Stomach (tissue), 9 donors: Measurements from ENCODE around the gene ELMO1. TPM values are rescaled to one million over a fixed set of nuclear protein-coding genes. Genes with fewer than 3 reads are reported as not detected.

Experiments
- DNase-seq, 2 donors: peaks; one replicate each; pipeline versions ENCODE4 v3.0.0 to v3.0.0-alpha.2; 2013 to 2019
- H3K27ac ChIP-seq, 5 donors: fragments of 200-600 bp in 4 of 5; sonication (generic) in 4 of 5; one replicate each; pipeline ENCODE4 v1.5.1; 2013 to 2019; ENCODE audit warnings: mild to moderate bottlenecking in 1 of 5, moderate library complexity in 1 of 5
- H3K27me3 ChIP-seq, 3 donors: fragments of 200-600 bp; sonication (generic); one replicate each; pipeline ENCODE4 v1.5.1; 2017 to 2019; ENCODE audit warnings: mixed run types in 1 of 3
- H3K36me3 ChIP-seq, 4 donors: fragments of 200-600 bp; sonication (generic); 1 replicate in 3 of 4; 2 replicates in 1 of 4; pipeline ENCODE4 v1.5.1; 2016 to 2019
- H3K4me1 ChIP-seq, 4 donors: fragments of 200-600 bp; sonication (generic); one replicate each; pipeline ENCODE4 v1.5.1; 2016 to 2019
- H3K4me3 ChIP-seq, 4 donors: fragments of 200-600 bp; sonication (generic) in 3 of 4; one replicate each; pipeline ENCODE4 v1.5.1; 2016 to 2019; ENCODE audit warnings: mild to moderate bottlenecking in 1 of 4
- H3K9me3 ChIP-seq, 4 donors: fragments of 200-600 bp; sonication (generic); one replicate each; pipeline ENCODE4 v1.5.1; 2016 to 2019
- CTCF ChIP-seq, 7 experiments: fragments of 450-650 bp in 4 of 7; fragments of 200-600 bp in 3 of 7; sonication (generic) in 3 of 7; IDR thresholded peaks; one replicate each; pipeline ENCODE4 v1.5.1; 2016 to 2019; ENCODE audit warnings: antibody characterized with exemption in 7 of 7, control low read depth in 2 of 7, mild to moderate bottlenecking in 1 of 7
- EP300 ChIP-seq: sonication (generic); formaldehyde crosslinking; IDR thresholded peaks from one replicate; pipeline ENCODE4 v1.6.1; 2017; ENCODE audit warnings: antibody characterized with exemption
- POLR2A ChIP-seq, 4 donors: fragments of 450-650 bp; IDR thresholded peaks; one replicate each; pipeline ENCODE4 v1.6.1; 2016; ENCODE audit warnings: antibody characterized with exemption in 4 of 4, control low read depth in 2 of 4, mild to moderate bottlenecking in 1 of 4, moderate library complexity in 1 of 4
- POLR2AphosphoS5 ChIP-seq, 3 donors: sonication (generic); formaldehyde crosslinking; IDR thresholded peaks; one replicate each; pipeline ENCODE4 v1.6.1; 2016; ENCODE audit warnings: antibody characterized with exemption in 3 of 3
- WGBS, 5 donors: extraction: QIAGEN DNeasy Blood & Tissue Kit in 3 of 5; methylation state at CpG; one replicate each; pipeline versions ENCODE4 v1.1.5 to v1.1.7; 2013 to 2018; 5-methylcytosine and 5-hydroxymethylcytosine counted together
- intact Hi-C: fragments of 100-400 bp; cut with DNase I; formaldehyde crosslinking; loops from one replicate; pipeline ENCODE4 v1.15.1; 2023; ENCODE audit warnings: low total_unique reads
- polyA plus RNA-seq, 3 donors: library from polyadenylated mRNA; stranded (reverse); fragments of 200-250 nt; gene quantifications; one replicate each; pipeline ENCODE4 v1.2.3, GENCODE V29; 2013
- total RNA-seq, 5 donors: library from RNA; depleted of rRNA; stranded (reverse); fragments of >200 nt; gene quantifications; one replicate each; pipeline versions ENCODE4 v1.1.0 to v1.2.3, GENCODE V29; 2014 to 2016
- donor health status: healthy with polysubstance abuse.
- donor health status: Bipolar disorder and iron deficiency.
- donor health status: healthy.

ELMO1 gene
- total and polyA plus RNA-seq, 8 donors, result 4.1 to 117 (median 44.8) TPM

- 85 to 91% (median 89%) methylated on average over 4 of the region's 4 CpGs for WGBS, 5 donors
- peaks cover 0 to 6% (median 2%) of the 10 kb centered on the region in 4 donors for H3K9me3 ChIP-seq
- no peak overlapping the region for H3K27ac ChIP-seq
- TF ChIP-seq EP300 (no peak), POLR2A (IDR thresholded peaks at IDR 0.05) (no peak), POLR2AphosphoS5 (IDR thresholded peaks at IDR 0.05) (no peak), CTCF (IDR thresholded peaks at IDR 0.05) (no peak)
- intact Hi-C loops, result no loop called here
- no peaks in the 10 kb centered on the region for H3K36me3 ChIP-seq
- H3K4me1 ChIP-seq, result peaks cover 0 to 7% (median 2%) of the 10 kb centered on the region in 4 donors
- DNase-seq, result no peak
- H3K4me3 ChIP-seq, result no peak overlapping the region
- no peaks in the 10 kb centered on the region for H3K27me3 ChIP-seq
Observed at GRCh38 chr7:36919738-36920137, 528.9 kb downstream of the ELMO1 start.

- Histone ChIP-seq H3K4me3 (no peak overlapping the region), H3K27ac (no peak overlapping the region), H3K9me3 (peaks cover 0 to 6% (median 2%) of the 10 kb centered on the region in 4 donors), H3K36me3 (no peaks in the 10 kb centered on the region), H3K27me3 (no peaks in the 10 kb centered on the region), H3K4me1 (peaks cover 0 to under 1% (median 0%) of the 10 kb centered on the region in 4 donors)
- 95 to 99% (median 97%) methylated on average over 2 of the region's 2 CpGs for WGBS, 5 donors
- DNase-seq, result no peak
- intact Hi-C loops, result no loop called here
- TF ChIP-seq POLR2A (IDR thresholded peaks at IDR 0.05), result no peak
- TF ChIP-seq EP300, result no peak
- no peak for TF ChIP-seq POLR2AphosphoS5 (IDR thresholded peaks at IDR 0.05)
- TF ChIP-seq CTCF (IDR thresholded peaks at IDR 0.05), result no peak
Observed at GRCh38 chr7:36918591-36918990, 530.1 kb downstream of the ELMO1 start.

- TF ChIP-seq POLR2A (IDR thresholded peaks at IDR 0.05), result no peak
- TF ChIP-seq EP300, result no peak
- no peak for TF ChIP-seq POLR2AphosphoS5 (IDR thresholded peaks at IDR 0.05)
- no peak for TF ChIP-seq CTCF (IDR thresholded peaks at IDR 0.05)
- H3K36me3 ChIP-seq, result no peaks in the 10 kb centered on the region
- H3K27ac ChIP-seq, result no peak overlapping the region
- no peak overlapping the region for H3K4me3 ChIP-seq
- intact Hi-C loops, result no loop called here
- H3K27me3 ChIP-seq, result no peaks in the 10 kb centered on the region
- no peak for DNase-seq
- H3K4me1 ChIP-seq, result no peaks in the 10 kb centered on the region
- peaks cover 0 to 6% (median 2%) of the 10 kb centered on the region in 4 donors for H3K9me3 ChIP-seq
Observed at GRCh38 chr7:36916619-36917018, 532.0 kb downstream of the ELMO1 start.

- Histone ChIP-seq H3K36me3 (no peaks in the 10 kb centered on the region), H3K4me1 (no peaks in the 10 kb centered on the region), H3K9me3 (peaks cover 0 to 4% (median 2%) of the 10 kb centered on the region in 4 donors), H3K4me3 (no peak overlapping the region), H3K27me3 (no peaks in the 10 kb centered on the region), H3K27ac (no peak overlapping the region)
- 59 to 83% (median 67%) methylated on average over 3 of the region's 3 CpGs for WGBS, 5 donors
- intact Hi-C loops, result no loop called here
- no peak for DNase-seq
- TF ChIP-seq CTCF (IDR thresholded peaks at IDR 0.05) (no peak), POLR2A (IDR thresholded peaks at IDR 0.05) (no peak), EP300 (no peak), POLR2AphosphoS5 (IDR thresholded peaks at IDR 0.05) (no peak)
Observed at GRCh38 chr7:36916116-36916515, 532.5 kb downstream of the ELMO1 start.
